H9 (cell line): ENCODE data around the gene BAZ1B. TPM values are rescaled to one million over a fixed set of nuclear protein-coding genes. Genes with fewer than 3 reads are reported as not detected.
"Not testable (repeated sequence)": the region's sequence is repeated elsewhere in the genome, so short reads cannot be mapped to it uniquely, and the experiment has no call there.

Source experiments
- DNase-seq: peaks from one replicate; pipeline ENCODE4 v3.0.0-alpha.2; 2017
- H2AFZ ChIP-seq: one replicate; pipeline ENCODE4 v1.6.1; 2013; ENCODE audit warnings: mild to moderate bottlenecking, low read length, control low read depth, moderate library complexity
- H2AK5ac ChIP-seq: 2 replicates; pipeline ENCODE4 v1.6.1; 2013; ENCODE audit warnings: low read length, control low read depth, mixed read lengths; ENCODE audit not compliant: insufficient read length
- H2BK120ac ChIP-seq: one replicate; pipeline ENCODE4 v1.6.1; 2013; ENCODE audit warnings: low read depth, mild to moderate bottlenecking, low read length, control low read depth, inconsistent platforms; ENCODE audit not compliant: poor library complexity, severe bottlenecking
- H2BK12ac ChIP-seq: 2 replicates; pipeline ENCODE4 v1.6.1; 2013; ENCODE audit warnings: low read length, control low read depth, mixed read lengths, low read depth; ENCODE audit not compliant: insufficient read length
- H2BK15ac ChIP-seq: 2 replicates; pipeline ENCODE4 v1.6.1; 2013; ENCODE audit warnings: low read depth, low read length, control low read depth
- H2BK20ac ChIP-seq: one replicate; pipeline ENCODE4 v1.6.1; 2013; ENCODE audit warnings: low read depth, mild to moderate bottlenecking, low read length, control low read depth, inconsistent platforms; ENCODE audit not compliant: poor library complexity, severe bottlenecking
- H2BK5ac ChIP-seq: 2 replicates; pipeline ENCODE4 v1.6.1; 2013; ENCODE audit warnings: low read length, control low read depth, mixed read lengths; ENCODE audit not compliant: insufficient read length
- H3K14ac ChIP-seq: 2 replicates; pipeline ENCODE4 v1.6.1; 2013; ENCODE audit warnings: low read length, control low read depth; ENCODE audit not compliant: insufficient read depth
- H3K18ac ChIP-seq: 2 replicates; pipeline ENCODE4 v1.6.1; 2013; ENCODE audit warnings: low read depth, mild to moderate bottlenecking, mixed read lengths, low read length, control low read depth; ENCODE audit not compliant: insufficient read length
- H3K23ac ChIP-seq: 2 replicates; pipeline ENCODE4 v1.6.1; 2013; ENCODE audit warnings: low read length, control low read depth, mixed read lengths, low read depth; ENCODE audit not compliant: insufficient read length
- H3K23me2 ChIP-seq: 2 replicates; pipeline ENCODE4 v1.6.1; 2013; ENCODE audit warnings: low read depth, mild to moderate bottlenecking, mixed read lengths, low read length, control low read depth; ENCODE audit not compliant: insufficient read length, poor library complexity, severe bottlenecking
- H3K27ac ChIP-seq: 2 replicates; pipeline ENCODE4 v1.5.1; 2013; ENCODE audit warnings: low read length, control low read depth, mixed read lengths, low read depth; ENCODE audit not compliant: insufficient read length
- H3K27me3 ChIP-seq: 2 replicates; pipeline ENCODE4 v1.6.1; 2013; ENCODE audit warnings: low read length, control low read depth, inconsistent platforms; ENCODE audit not compliant: insufficient read depth
- H3K4ac ChIP-seq: 2 replicates; pipeline ENCODE4 v1.6.1; 2013; ENCODE audit warnings: low read depth, mild to moderate bottlenecking, control low read depth, inconsistent platforms, low read length, moderate library complexity
- H3K4me1 ChIP-seq: 2 replicates; pipeline ENCODE4 v1.6.1; 2013; ENCODE audit warnings: low read length, control low read depth, inconsistent platforms; ENCODE audit not compliant: insufficient read depth
- H3K4me2 ChIP-seq: 2 replicates; pipeline ENCODE4 v1.6.1; 2013; ENCODE audit warnings: low read length, control low read depth, mixed read lengths; ENCODE audit not compliant: insufficient read length, insufficient read depth
- H3K56ac ChIP-seq: 2 replicates; pipeline ENCODE4 v1.6.1; 2013; ENCODE audit warnings: low read depth, mild to moderate bottlenecking, mixed read lengths, low read length, control low read depth; ENCODE audit not compliant: insufficient read length
- H3K79me1 ChIP-seq: 2 replicates; pipeline ENCODE4 v1.6.1; 2013; ENCODE audit warnings: low read depth, mild to moderate bottlenecking, moderate library complexity, low read length, control low read depth, inconsistent platforms; ENCODE audit not compliant: insufficient read depth, poor library complexity, severe bottlenecking
- H3K79me2 ChIP-seq: 2 replicates; pipeline ENCODE4 v1.6.1; 2013; ENCODE audit warnings: low read length, control low read depth, inconsistent platforms; ENCODE audit not compliant: insufficient read depth
- H3K9ac ChIP-seq: 2 replicates; pipeline ENCODE4 v1.6.1; 2013; ENCODE audit warnings: low read length, control low read depth, mixed read lengths; ENCODE audit not compliant: insufficient read length; ENCODE audit errors: extremely low read depth
- H3K9me3 ChIP-seq: one replicate; pipeline ENCODE4 v1.6.1; 2013; ENCODE audit warnings: low read depth, low read length, inconsistent platforms; ENCODE audit not compliant: control insufficient read depth
- H3T11ph ChIP-seq: one replicate; pipeline ENCODE4 v1.6.1; 2013; ENCODE audit warnings: mild to moderate bottlenecking, low read length, control low read depth, inconsistent platforms
- H4K20me1 ChIP-seq: one replicate; pipeline ENCODE4 v1.6.1; 2013; ENCODE audit not compliant: control insufficient read depth, insufficient read length, insufficient read depth
- H4K5ac ChIP-seq: 2 replicates; pipeline ENCODE4 v1.6.1; 2013; ENCODE audit warnings: low read depth, mild to moderate bottlenecking, mixed read lengths, low read length, control low read depth; ENCODE audit not compliant: insufficient read length
- H4K8ac ChIP-seq: replicated peaks from 2 replicates; pipeline ENCODE4 v1.6.1; 2013; ENCODE audit warnings: low read length, control low read depth, mixed read lengths, low read depth; ENCODE audit not compliant: insufficient read length
- H4K91ac ChIP-seq: 2 replicates; pipeline ENCODE4 v1.6.1; 2013; ENCODE audit warnings: low read depth, mild to moderate bottlenecking, moderate library complexity, mixed read lengths, low read length, control low read depth; ENCODE audit not compliant: insufficient read length
- H3K27ac Mint-ChIP-seq, 3 experiments: 2 replicates in 2 of 3; 3 replicates in 1 of 3; pipeline ENCODE4 v1.8.0; 2020 to 2021; ENCODE audit warnings: mixed read lengths in 3 of 3, mild to moderate bottlenecking in 1 of 3, moderate library complexity in 1 of 3
- H3K27me3 Mint-ChIP-seq: 2 replicates; pipeline ENCODE4 v1.8.0; 2021; ENCODE audit warnings: low read depth, mild to moderate bottlenecking, moderate library complexity, mixed read lengths
- H3K36me3 Mint-ChIP-seq, 3 experiments: 2 replicates in 2 of 3; 3 replicates in 1 of 3; pipeline ENCODE4 v1.8.0; 2020 to 2021; ENCODE audit warnings: low read depth in 3 of 3, mixed read lengths in 3 of 3; ENCODE audit not compliant: insufficient read depth in 1 of 3
- H3K4me1 Mint-ChIP-seq, 2 experiments: 2 replicates each; pipeline ENCODE4 v1.8.0; 2020; ENCODE audit warnings: mixed read lengths in 2 of 2
- H3K4me3 Mint-ChIP-seq, 2 experiments: 2 replicates in 1 of 2; 3 replicates in 1 of 2; pipeline ENCODE4 v1.8.0; 2020 to 2021; ENCODE audit warnings: mild to moderate bottlenecking in 2 of 2, mixed read lengths in 2 of 2, moderate library complexity in 1 of 2
- H3K9me3 Mint-ChIP-seq, 2 experiments: 2 replicates in 1 of 2; 3 replicates in 1 of 2; pipeline ENCODE4 v1.8.0; 2020; ENCODE audit warnings: mild to moderate bottlenecking in 2 of 2, mixed read lengths in 2 of 2, moderate library complexity in 1 of 2
- WGBS: extraction: QIAGEN DNeasy Blood & Tissue Kit; methylation state at CpG from one replicate; pipeline ENCODE4 v1.1.7; 2013; ENCODE audit warnings: missing lambda C conversion rate, low lambda C conversion rate, mixed read lengths; ENCODE audit not compliant: insufficient read length; ENCODE audit errors: extremely low coverage; 5-methylcytosine and 5-hydroxymethylcytosine counted together
- total RNA-seq: library from RNA; stranded (reverse); gene quantifications from 2 replicates; pipeline ENCODE4 v1.2.1, GENCODE V29; 2021
- TF ChIP-seq, protein P1 (sequence below): fragments of 200-600 bp; sonication (generic); conservative IDR thresholded peaks from 3 replicates; pipeline ENCODE4 v1.8.0; 2021; ENCODE audit warnings: antibody characterized with exemption, mild to moderate bottlenecking

Gene BAZ1B
- total RNA-seq, 1 experiment from 2014 or later, result 96.4 TPM

DNA sequence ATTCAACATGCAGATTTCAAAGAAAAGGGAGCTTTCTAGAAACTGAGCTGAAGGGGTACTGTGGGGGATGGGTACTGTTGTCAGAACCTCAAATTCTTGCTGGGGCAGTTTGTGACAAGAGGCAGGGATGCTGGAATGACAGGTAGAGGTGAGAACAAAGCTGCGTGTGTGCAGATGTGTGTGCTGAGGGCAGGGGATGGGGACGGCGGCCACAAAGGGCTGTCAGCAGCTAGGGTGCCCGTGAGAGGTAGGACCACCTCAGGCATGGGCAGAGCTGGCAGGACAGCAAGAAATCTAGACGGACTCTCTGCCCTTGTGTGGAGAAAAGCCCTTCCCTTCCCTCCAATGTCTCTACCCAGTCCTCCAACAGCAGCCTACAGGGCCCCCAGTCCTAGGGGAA lies 14.4 kb upstream of the BAZ1B start:
- H3K27ac Mint-ChIP-seq, result peak overlapping the region in 1 of 3 experiments; percentile 89; a peak in 1 of 7 replicates
- no peak for DNase-seq

DNA sequence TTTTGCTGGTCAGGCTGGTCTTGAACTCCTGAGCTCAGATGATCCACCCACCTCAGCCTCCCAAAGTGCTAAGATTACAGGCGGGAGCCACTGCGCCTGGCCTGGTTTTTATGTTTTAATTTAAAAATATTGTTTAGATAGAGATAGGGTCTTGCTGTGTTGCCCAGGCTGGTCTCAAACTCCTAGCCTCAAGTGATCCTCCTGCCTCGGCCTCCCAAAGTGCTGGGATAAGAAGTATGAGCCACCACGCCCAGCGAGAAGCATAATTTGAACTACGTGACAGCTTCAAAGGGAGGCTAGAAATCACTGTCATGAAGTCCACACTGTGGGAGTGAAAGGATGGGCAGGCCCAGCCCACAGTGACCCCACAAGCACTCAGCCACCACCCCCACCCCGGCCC lies 13.8 kb upstream of the BAZ1B start:
- H4K91ac ChIP-seq, H4K5ac ChIP-seq, H3K23ac ChIP-seq, H2BK20ac ChIP-seq, DNase-seq, H2BK5ac ChIP-seq, H3K4me1 ChIP-seq, H3K9me3 ChIP-seq, H3K4me2 ChIP-seq, H2BK12ac ChIP-seq, H3K27ac Mint-ChIP-seq, H3K14ac ChIP-seq, H3K27ac ChIP-seq, H3K4ac ChIP-seq, H3T11ph ChIP-seq, H4K20me1 ChIP-seq, H3K18ac ChIP-seq, H3K27me3 ChIP-seq, H3K56ac ChIP-seq, H3K9ac ChIP-seq, H3K79me1 ChIP-seq, H3K27me3 Mint-ChIP-seq, H3K23me2 ChIP-seq, H3K4me1 Mint-ChIP-seq, H2AFZ ChIP-seq, H2BK15ac ChIP-seq, H2BK120ac ChIP-seq, H3K9me3 Mint-ChIP-seq, H2AK5ac ChIP-seq, H3K79me2 ChIP-seq, H4K8ac ChIP-seq, H3K4me3 Mint-ChIP-seq: not testable (repeated sequence)
- peaks cover 20 to 50% (median 39%) of the 10 kb centered on the region in 3 experiments; a peak in 6 of 7 replicates for H3K36me3 Mint-ChIP-seq
- WGBS, result no CpG with 5 or more reads among the region's 7 CpGs

More for the DNA sequence above, 14.4 kb upstream of the BAZ1B start:
- Histone ChIP-seq H3K18ac (no peak overlapping the region), H2BK12ac (no peak overlapping the region), H3K23ac (no peak overlapping the region), H3K79me1 (no peaks in the 10 kb centered on the region), H3K4me1 (no peaks in the 10 kb centered on the region), H3K9me3 (no peaks in the 10 kb centered on the region), H3K4ac (no peak overlapping the region), H2AK5ac (no peak overlapping the region), H3K4me2 (no peak overlapping the region), H2AFZ (no peak overlapping the region), H3T11ph (no peak overlapping the region), H4K91ac (no peak overlapping the region), H2BK15ac (no peak overlapping the region), H2BK5ac (no peak overlapping the region), H3K27me3 (no peaks in the 10 kb centered on the region), H3K56ac (no peak overlapping the region), H3K9ac (no peak overlapping the region), H3K27ac (no peak overlapping the region), H2BK20ac (no peak overlapping the region), H3K14ac (no peak overlapping the region), H3K79me2 (no peaks in the 10 kb centered on the region), H4K8ac (no peak overlapping the region), H4K20me1 (no peaks in the 10 kb centered on the region), H3K23me2 (no peaks in the 10 kb centered on the region), H2BK120ac (no peak overlapping the region), H4K5ac (no peak overlapping the region)
- WGBS, result no CpG with 5 or more reads among the region's 5 CpGs
- no peaks in the 10 kb centered on the region for H3K9me3 Mint-ChIP-seq
- no peaks in the 10 kb centered on the region for H3K27me3 Mint-ChIP-seq
- no peak overlapping the region; a peak in 1 of 5 replicates for H3K4me3 Mint-ChIP-seq
- H3K4me1 Mint-ChIP-seq, result no peaks in the 10 kb centered on the region
- H3K36me3 Mint-ChIP-seq, result peaks cover 20 to 53% (median 43%) of the 10 kb centered on the region in 3 experiments; a peak in 6 of 7 replicates
- TF ChIP-seq, protein P1, sequence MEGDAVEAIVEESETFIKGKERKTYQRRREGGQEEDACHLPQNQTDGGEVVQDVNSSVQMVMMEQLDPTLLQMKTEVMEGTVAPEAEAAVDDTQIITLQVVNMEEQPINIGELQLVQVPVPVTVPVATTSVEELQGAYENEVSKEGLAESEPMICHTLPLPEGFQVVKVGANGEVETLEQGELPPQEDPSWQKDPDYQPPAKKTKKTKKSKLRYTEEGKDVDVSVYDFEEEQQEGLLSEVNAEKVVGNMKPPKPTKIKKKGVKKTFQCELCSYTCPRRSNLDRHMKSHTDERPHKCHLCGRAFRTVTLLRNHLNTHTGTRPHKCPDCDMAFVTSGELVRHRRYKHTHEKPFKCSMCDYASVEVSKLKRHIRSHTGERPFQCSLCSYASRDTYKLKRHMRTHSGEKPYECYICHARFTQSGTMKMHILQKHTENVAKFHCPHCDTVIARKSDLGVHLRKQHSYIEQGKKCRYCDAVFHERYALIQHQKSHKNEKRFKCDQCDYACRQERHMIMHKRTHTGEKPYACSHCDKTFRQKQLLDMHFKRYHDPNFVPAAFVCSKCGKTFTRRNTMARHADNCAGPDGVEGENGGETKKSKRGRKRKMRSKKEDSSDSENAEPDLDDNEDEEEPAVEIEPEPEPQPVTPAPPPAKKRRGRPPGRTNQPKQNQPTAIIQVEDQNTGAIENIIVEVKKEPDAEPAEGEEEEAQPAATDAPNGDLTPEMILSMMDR, result no peak
